HG03095 (cell line): Measurements from ENCODE around the gene DPP10.
"Not testable (repeated sequence)": the region's sequence is repeated elsewhere in the genome, so short reads cannot be mapped to it uniquely, and the experiment has no call there.

ENCODE experiments used
- ATAC-seq: cut with Tn5 transposase; IDR thresholded peaks from one replicate; pipeline ENCODE4 v1.9.1; 2021; ENCODE audit warnings: moderate library complexity; ENCODE audit not compliant: unreplicated experiment

The DPP10 gene

GRCh38 chr2:115389898-115390565 lies 947.6 kb downstream of the DPP10 start:
- ATAC-seq, result no peak

- ATAC-seq, result no peak
Observed at GRCh38 chr2:115396579-115396978, 954.1 kb downstream of the DPP10 start.

GRCh38 chr2:115400940-115401339 lies 958.5 kb downstream of the DPP10 start:
- ATAC-seq, result no peak

- ATAC-seq, result no peak
Observed at GRCh38 chr2:115412501-115412900, 970.1 kb downstream of the DPP10 start.

GRCh38 chr2:115413791-115414190 lies 971.4 kb downstream of the DPP10 start:
- ATAC-seq, result no peak

- ATAC-seq, result no peak
Observed at GRCh38 chr2:115414466-115414865, 972.0 kb downstream of the DPP10 start.

GRCh38 chr2:115422004-115422634 lies 979.7 kb downstream of the DPP10 start:
- ATAC-seq, result no peak

- ATAC-seq, result no peak
Observed at GRCh38 chr2:115427436-115427835, 985.0 kb downstream of the DPP10 start.

GRCh38 chr2:115440746-115441145 lies 998.3 kb downstream of the DPP10 start:
- ATAC-seq, result not testable (repeated sequence)

- no peak for ATAC-seq
Observed at GRCh38 chr2:115443539-115444185, 1001.2 kb downstream of the DPP10 start.

- ATAC-seq, result no peak
Observed at GRCh38 chr2:115460008-115460407, 1017.6 kb downstream of the DPP10 start.

- ATAC-seq, result no peak
Observed at GRCh38 chr2:115480741-115481140, 1038.3 kb downstream of the DPP10 start.

- no peak for ATAC-seq
Observed at GRCh38 chr2:115481842-115482241, 1039.4 kb downstream of the DPP10 start.

GRCh38 chr2:115483666-115484065 lies 1041.2 kb downstream of the DPP10 start:
- ATAC-seq, result no peak

- ATAC-seq, result no peak
Observed at GRCh38 chr2:115484486-115484885, 1042.0 kb downstream of the DPP10 start.

GRCh38 chr2:115484983-115485382 lies 1042.5 kb downstream of the DPP10 start:
- ATAC-seq, result no peak

- ATAC-seq, result no peak
Observed at GRCh38 chr2:115491186-115491793, 1048.8 kb downstream of the DPP10 start.

- no peak for ATAC-seq
Observed at GRCh38 chr2:115505331-115505730, 1062.9 kb downstream of the DPP10 start.

GRCh38 chr2:115520727-115521126 lies 1078.3 kb downstream of the DPP10 start:
- no peak for ATAC-seq

- no peak for ATAC-seq
Observed at GRCh38 chr2:115524452-115524851, 1082.0 kb downstream of the DPP10 start.

- ATAC-seq, result no peak
Observed at GRCh38 chr2:115529627-115530026, 1087.2 kb downstream of the DPP10 start.

- no peak for ATAC-seq
Observed at GRCh38 chr2:115533081-115533480, 1090.6 kb downstream of the DPP10 start.
